SK-N-DZ (cell line): Measurements from ENCODE around the gene GALNT13. TPM values are rescaled to one million over a fixed set of nuclear protein-coding genes. Genes with fewer than 3 reads are reported as not detected.

Experiments used
- DNase-seq: peaks from one replicate; pipeline ENCODE4 v3.0.0-alpha.2; 2015; ENCODE audit warnings: low spot score
- polyA plus RNA-seq, 2 experiments: library from polyadenylated mRNA; depleted of rRNA; stranded (reverse); fragments of >200 nt; gene quantifications; 2 replicates each; pipeline ENCODE4 v1.2.3, GENCODE V29; 2014

GALNT13 gene
- 31.9 and 33.9 TPM in 2 replicates for polyA plus RNA-seq (2014; cell fraction: cytosol; rRNA removed)
- polyA plus RNA-seq (2014; cell fraction: nucleus; rRNA removed) = 19.5 and 27.5 TPM in 2 replicates

DNA sequence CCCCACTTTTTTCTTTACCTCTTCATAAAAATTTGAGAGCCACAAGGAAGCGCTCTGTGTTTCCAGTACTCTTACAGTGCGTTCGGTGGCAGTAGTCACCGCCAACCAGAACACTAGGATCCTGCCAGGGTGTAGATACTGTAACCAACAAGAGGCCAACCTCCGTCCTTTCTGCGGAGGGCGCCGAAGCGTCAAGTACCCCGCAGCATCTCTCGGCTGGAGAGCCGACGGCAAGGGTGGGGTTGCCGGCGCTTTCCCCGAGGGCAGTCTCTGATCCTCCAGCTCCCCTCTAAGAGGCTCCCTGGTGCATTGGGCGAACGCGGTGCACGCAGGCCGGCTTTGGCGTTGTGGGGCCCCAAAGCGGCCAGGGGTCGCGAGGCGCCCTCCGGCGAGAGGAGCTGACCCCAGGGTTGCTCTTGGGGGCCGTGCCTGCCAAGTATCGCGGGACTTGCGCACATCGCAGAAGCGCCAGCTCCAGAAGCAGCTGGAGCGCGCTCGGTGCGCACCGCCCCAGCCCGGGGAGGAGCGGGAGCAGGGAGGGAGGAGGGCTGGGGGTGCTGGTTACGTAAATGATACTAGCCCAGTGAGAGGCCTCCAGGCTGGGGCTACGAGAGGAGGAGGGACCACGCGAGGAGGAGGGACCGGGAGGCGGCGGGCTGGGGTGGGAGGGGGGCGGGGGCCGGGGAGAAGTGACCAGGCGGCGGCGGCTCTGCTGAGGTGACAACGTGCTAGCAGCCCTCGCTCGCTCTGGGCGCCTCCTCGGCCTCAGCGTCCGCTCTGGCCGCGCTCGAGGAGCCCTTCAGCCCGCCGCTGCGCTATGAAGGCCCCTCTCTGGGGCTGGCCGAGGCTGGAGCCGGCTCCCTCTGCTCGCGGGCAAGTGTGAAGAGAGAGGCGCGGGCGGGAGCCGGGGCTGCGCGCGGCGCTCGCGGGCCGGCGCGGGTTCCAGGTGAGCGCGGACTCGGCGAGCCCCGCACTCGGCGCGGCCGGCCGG lies at the start of gene GALNT13:
Gene GALNT13, plus strand, starts transcription at position 692 of the 991 bp plus-strand sequence.
- DNase-seq = peak; percentile 98

- no peak for DNase-seq
Observed at GRCh38 chr2:153823880-153824279, 47.8 kb upstream of the GALNT13 start.

DNA sequence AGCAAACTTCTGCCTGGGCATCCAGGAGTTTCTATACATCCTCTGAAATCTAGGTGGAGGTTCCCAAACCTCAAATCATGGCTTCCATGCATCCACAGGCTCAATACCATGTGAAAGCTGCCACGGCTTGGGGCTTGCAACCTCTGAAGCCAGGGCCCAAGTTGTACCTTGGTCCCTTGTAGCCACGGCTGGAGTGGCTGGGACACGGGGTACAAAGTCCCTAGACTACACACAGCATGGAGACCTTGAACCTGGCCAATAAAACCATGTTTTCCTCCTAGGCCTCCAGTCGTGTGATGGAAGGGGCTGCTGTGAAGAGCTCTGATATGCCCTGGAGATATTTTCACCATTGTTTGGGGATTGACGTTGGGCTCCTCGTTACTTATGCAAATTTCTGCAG lies 43.4 kb upstream of the GALNT13 start:
- no peak for DNase-seq

GRCh38 chr2:153834662-153835061 lies 37.1 kb upstream of the GALNT13 start:
- no peak for DNase-seq

- DNase-seq = no peak
Observed at GRCh38 chr2:153858250-153858649, 13.5 kb upstream of the GALNT13 start.

GRCh38 chr2:153864022-153864421 lies 7.7 kb upstream of the GALNT13 start:
- no peak for DNase-seq

DNA sequence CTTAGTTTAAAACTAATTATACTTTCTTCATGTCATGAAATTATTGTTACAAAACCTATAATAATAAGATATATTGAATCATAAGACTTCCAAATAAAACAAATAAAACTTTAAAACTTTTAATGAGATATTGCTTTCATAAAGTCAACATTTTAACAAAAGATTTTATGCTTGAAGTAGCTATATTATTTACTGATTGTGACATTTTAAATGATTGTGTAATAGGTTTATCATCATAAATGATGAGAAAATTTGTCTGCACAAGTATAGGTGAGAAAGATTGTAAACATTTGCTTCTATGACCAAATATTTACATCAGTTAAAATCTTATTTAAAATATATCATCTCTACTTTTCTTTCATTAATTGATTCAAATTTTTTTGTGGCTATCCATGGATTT lies 5.1 kb upstream of the GALNT13 start:
- DNase-seq = no peak

DNA sequence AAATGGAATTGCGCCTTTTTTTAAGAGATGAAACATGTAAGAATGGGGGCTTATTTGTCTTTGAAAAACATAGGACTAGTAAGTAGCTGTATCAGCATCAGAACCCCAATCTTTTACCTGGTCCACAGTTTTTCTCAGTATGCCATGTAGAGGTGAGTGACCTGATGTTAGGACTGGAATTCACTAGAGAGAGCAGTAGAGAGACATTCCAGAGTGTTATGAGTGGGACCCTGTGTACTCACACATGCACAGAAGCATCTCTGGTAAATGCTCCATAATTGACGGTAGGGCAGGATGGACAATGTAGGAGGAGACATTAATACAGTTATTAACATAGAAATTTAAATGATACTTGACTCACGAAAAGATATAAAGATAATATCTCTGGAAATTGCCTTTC lies 1.4 kb upstream of the GALNT13 start:
- DNase-seq = peak; percentile 70

DNA sequence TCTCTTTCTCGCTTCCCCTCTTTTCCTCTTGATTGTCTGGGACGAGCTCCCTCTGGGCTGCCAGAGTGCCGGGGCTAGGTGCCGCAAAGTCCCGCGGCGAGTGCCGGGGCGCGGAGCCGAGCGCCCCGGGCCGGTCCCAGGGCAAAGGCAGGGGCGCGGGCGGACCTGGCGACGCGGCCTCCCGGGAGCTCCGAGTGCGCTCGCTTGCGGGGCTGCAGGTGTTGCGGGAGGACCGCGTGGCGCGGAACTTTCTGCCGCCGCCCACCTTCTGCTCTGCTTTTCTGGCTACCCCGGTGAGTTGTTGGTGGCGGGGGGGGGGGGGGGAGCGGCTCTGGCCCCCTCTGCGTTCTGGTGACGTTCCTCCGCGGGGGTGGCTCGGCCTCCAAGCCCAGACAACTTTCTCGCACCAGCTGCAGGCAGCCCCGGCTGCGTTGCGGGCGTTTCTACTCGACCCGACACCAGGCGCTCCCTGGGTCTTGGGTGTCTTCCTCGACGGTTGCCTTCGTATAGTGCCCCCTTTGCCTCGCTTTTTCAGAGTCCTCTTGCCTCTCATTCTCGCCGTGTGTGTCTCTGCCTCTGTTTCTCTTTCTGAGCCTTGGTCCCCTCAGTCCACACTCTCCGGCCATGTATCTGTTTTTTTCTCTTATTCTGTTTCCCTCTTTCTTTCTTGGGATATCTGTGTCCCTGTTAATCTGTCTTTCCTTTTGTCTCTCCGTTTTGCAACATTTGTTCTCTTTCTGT lies 759 bp downstream of the GALNT13 start:
- DNase-seq = peak; percentile 42

DNA sequence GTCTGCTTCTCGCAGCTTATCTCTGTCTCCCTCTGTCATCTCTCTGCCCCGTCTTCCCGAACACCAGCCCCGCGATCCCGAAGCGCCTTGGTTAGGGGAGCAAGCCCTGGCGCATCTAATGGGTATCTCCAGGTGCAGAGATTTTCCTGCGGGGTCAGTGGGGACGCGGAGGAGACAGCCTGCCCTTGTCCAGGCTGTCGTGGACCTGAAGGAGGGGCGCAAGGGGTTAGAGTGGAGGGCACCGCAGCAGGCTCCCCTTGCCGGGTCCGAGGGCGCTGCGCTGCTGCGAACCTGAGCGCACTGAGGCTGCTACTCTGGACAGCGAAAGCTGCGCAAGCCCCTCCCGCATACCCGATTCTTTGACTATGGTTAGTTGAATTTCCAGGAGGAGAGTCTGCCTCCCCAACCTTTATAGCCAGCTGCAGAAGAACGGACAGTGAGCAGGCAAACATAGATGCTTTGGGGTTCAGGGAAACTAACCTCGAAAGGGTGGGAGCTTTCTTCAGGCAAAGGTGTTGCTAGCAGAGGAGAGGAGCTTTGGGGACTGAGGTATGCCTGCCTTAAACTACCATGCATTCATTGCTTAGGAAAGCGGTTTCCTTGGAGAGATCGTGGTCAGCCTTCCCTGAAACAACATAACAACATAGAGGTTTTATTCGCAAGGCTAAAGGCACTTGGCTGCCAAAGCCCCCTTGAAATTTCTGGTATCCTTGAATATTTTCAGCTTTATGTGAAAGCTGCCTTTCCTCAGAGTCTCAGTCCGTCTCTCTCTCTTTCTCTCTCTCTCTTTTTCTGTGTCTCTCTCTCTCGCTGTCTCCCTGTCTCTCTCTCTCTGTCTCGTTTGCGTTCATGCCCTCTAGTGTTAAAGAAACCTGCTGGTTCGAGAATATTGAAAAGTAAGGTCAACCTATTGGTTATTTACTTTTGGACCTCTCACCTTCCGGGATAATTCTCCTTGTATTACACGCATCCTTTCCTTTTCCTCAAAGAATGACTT lies 1.6 kb downstream of the GALNT13 start:
- DNase-seq = peak; percentile 52

DNA sequence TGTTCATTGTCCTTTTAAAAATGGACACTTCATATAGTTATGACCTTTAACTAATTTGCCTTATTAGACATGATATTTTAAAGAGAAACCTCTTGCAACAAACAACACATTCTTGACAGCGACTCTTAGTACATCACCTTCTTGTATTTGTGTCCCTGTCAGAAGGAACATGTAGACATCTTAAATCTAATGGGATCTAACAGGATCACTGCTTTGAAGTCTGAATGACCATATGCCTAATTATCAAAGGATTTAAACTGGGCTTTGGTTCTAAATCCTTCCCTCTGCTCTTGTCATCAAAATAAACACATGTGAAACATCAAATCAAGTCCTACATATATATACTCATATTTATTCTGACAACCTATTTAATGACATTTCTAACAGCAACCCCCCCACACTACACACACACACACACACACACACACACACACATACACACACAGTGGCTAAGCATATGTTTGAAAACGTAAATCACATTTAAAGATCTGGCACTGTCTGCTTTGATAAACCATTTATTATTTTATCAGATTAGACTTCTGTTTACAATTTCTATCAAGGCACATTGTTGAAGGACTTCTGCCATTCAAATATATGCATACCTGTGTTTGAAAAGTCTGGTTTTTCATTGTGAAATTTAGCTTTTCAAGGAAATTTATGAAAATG lies 4.2 kb downstream of the GALNT13 start:
- no peak for DNase-seq

DNA sequence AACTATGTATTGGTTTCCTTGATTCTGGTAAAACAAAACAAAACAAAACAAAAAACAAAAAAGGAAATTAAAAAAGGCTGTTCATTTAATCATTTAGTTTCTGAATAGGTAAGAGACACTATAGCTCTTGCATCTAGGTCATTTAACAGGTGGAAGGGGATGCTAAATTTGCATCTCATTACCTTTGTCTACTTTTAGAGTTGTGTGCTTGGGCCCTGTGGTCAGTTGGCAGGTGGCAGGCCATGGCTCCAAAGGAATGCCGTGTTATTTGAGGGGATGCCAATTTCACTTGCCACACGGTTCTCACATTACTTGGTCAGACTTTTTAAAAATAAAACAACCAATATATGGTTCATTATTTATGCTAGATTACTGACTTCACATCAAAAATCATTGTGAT lies 9.2 kb downstream of the GALNT13 start:
- DNase-seq = no peak

GRCh38 chr2:153886833-153887232 lies 15.1 kb downstream of the GALNT13 start:
- DNase-seq = no peak

DNA sequence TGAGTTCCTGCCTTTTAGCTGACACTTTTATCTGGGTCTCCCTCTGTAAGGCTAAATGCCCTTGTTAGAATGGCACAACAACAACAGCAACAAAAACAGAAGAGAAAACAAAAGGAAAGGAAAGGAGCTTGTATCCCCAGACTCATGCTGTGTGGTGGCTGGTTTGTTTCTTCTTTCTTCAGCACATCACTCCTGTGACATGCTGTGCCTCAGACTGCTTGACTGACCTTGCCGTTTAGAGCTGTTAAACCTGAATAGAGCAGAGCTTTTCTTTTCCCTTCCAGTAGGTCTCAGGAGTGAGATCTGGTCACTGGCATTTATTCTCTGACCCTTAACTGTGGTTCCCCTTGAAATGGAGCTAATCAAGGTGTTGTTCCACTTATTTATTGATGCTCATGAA lies 18.9 kb downstream of the GALNT13 start:
- peak; percentile 27 for DNase-seq

GRCh38 chr2:153891051-153891450 lies 19.3 kb downstream of the GALNT13 start:
- peak; percentile 46 for DNase-seq

- no peak for DNase-seq
Observed at GRCh38 chr2:153912798-153913396, 41.2 kb downstream of the GALNT13 start.

- no peak for DNase-seq
Observed at GRCh38 chr2:153917570-153917969, 45.8 kb downstream of the GALNT13 start.

GRCh38 chr2:153935511-153935910 lies 63.8 kb downstream of the GALNT13 start:
- no peak for DNase-seq

DNA sequence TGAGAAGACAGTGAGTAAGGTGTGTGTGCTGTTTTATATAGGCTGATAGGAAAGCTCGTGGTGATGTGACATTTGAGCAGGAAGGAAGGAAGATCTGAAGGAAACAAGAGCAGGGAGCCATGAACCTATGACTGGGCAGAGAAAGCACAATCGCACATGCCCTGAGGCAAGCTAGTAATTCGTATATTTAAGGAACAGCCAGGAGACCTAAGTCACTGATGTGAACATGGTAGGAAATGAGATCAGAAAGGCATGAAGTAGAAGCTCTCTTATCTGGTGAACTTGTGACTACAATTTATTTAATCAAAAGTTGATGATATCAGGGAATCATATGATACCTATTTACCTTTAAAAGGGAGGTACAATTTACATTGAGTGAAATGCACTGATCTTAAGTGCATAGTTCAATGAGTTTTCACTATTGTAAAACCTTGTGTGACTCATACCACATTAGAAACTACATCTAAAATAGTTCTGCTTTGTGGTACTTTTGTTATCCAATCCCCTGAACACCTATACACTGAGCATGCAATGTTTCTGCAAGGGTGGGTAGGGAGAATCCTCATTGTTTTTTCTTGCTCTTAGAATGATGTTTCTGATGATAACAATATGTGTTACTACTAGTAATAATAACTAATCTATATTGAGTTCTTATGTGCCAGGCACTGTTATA lies 67.5 kb downstream of the GALNT13 start:
- no peak for DNase-seq

GRCh38 chr2:153940511-153940910 lies 68.8 kb downstream of the GALNT13 start:
- DNase-seq = no peak
